ENCODE data around the gene MEIS2.

DNA sequence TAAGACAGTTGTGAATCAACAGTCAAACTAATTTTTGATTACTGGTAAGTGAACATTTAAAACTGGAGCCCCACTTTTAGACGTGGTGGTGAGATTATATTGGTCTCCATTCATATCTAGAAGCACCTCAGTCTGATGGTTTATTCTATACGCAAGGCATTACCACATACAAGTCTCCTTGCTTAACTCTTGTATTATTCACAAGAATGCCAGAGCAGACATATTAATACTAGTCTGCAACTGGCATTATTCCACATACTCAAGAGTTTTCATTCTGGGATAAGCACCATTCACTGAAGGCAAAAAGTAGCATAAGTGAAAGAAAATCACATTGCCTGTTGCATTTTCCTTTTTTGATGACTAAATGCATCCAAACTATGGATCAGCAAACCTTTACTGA lies 36.9 kb upstream of the MEIS2 start:
- no peak for TF ChIP-seq POLR2A (IDR thresholded peaks at IDR 0.05; ENCODE audit: low read depth, low read length)
- no peak for TF ChIP-seq POLR2AphosphoS5 (IDR thresholded peaks at IDR 0.05; ENCODE audit: insufficient read depth, low read depth, low read length)
